Dermis blood vessel endothelial cell (primary cell): Measurements from ENCODE around the gene PLIN3. TPM values are rescaled to one million over a fixed set of nuclear protein-coding genes. Genes with fewer than 3 reads are reported as not detected.
"Not testable (repeated sequence)": the region's sequence is repeated elsewhere in the genome, so short reads cannot be mapped to it uniquely, and the experiment has no call there.

Experiments used
- DNase-seq: peaks from one replicate; pipeline ENCODE4 v3.0.0; 2010
- total RNA-seq: library from RNA; depleted of rRNA; stranded (reverse); fragments of >200 nt; gene quantifications from 2 replicates; pipeline ENCODE4 v1.2.3, GENCODE V29; 2014

The PLIN3 gene
- total RNA-seq, 1 donor from 2014 or later, result 111 TPM

- DNase-seq, result no peak
Measured at GRCh38 chr19:4806384-4806783, 61.1 kb downstream of the PLIN3 start.

- DNase-seq, result not testable (repeated sequence)
Measured at GRCh38 chr19:4805140-4805539, 62.3 kb downstream of the PLIN3 start.

- peak; percentile 76 for DNase-seq
Measured at GRCh38 chr19:4803736-4804695, 63.5 kb downstream of the PLIN3 start.

DNA sequence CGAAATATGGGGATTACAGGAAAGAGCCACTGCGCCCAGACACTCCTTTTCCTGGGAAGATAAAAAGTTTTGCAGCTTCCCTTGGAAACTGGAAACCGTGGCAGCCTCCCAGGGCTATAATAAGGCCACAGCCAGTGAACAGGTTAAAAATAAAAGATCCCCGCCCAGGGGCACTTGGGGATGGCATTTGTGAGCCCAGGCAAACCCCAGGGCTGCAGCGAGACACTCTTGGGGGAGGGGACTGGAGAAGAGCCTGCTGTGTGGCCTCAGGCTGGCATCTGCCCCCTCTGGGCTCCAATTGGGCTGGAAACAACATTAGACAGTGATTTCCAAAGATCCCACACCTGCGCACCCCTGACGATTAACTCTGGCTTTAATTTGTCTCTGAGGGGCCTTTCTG lies 64.8 kb downstream of the PLIN3 start:
- no peak for DNase-seq

GRCh38 chr19:4801085-4801619 lies 66.3 kb downstream of the PLIN3 start:
- no peak for DNase-seq

GRCh38 chr19:4800591-4801081 lies 66.8 kb downstream of the PLIN3 start:
- no peak for DNase-seq

- DNase-seq, result peak; percentile 54
Measured at GRCh38 chr19:4795400-4795799, 72.1 kb downstream of the PLIN3 start.

DNA sequence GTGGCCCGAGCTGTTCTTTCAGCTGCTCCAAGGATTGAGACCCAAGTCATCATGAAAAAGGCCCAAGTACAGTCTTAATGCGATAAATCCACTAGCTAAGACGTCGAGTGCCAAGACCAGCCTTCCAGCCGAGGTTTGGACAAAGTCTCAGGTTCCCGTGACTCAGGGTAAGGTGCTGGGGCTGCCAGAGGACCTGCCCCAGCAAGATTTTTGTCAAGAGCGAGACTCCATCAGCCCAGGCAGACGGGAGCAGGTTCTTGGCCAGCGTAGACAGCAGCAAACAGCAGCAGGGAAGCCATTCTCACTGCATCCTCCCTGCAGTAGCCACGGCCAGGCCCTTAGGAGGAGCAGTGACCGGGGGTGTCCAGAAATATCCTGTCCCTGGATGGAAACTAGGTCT lies 72.5 kb downstream of the PLIN3 start:
- no peak for DNase-seq

DNA sequence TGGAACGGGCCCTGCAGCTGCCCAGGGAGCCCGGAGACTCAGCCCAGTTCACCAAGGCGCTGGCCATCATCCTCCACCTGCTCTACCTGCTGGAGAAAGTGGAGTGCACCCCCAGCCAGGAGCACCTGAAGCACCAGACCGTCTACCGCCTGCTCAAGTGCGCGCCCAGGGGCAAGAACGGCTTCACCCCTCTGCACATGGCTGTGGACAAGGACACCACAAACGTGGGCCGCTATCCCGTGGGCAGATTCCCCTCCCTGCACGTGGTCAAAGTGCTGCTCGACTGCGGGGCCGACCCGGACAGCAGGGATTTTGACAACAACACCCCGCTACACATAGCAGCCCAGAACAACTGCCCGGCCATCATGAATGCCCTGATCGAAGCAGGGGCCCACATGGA lies 74.2 kb downstream of the PLIN3 start:
- DNase-seq, result not testable (repeated sequence)

DNA sequence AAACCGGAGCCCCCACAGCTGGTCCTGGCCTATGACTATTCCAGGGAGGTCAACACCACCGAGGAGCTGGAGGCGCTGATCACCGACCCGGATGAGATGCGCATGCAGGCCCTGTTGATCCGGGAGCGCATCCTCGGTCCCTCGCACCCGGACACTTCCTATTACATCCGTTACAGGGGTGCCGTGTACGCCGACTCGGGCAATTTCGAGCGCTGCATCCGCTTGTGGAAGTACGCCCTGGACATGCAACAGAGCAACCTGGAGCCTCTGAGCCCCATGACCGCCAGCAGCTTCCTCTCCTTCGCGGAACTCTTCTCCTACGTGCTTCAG lies 74.6 kb downstream of the PLIN3 start:
- DNase-seq, result not testable (repeated sequence)

GRCh38 chr19:4792019-4792865 lies 75.2 kb downstream of the PLIN3 start:
- DNase-seq, result peak; percentile 20

DNA sequence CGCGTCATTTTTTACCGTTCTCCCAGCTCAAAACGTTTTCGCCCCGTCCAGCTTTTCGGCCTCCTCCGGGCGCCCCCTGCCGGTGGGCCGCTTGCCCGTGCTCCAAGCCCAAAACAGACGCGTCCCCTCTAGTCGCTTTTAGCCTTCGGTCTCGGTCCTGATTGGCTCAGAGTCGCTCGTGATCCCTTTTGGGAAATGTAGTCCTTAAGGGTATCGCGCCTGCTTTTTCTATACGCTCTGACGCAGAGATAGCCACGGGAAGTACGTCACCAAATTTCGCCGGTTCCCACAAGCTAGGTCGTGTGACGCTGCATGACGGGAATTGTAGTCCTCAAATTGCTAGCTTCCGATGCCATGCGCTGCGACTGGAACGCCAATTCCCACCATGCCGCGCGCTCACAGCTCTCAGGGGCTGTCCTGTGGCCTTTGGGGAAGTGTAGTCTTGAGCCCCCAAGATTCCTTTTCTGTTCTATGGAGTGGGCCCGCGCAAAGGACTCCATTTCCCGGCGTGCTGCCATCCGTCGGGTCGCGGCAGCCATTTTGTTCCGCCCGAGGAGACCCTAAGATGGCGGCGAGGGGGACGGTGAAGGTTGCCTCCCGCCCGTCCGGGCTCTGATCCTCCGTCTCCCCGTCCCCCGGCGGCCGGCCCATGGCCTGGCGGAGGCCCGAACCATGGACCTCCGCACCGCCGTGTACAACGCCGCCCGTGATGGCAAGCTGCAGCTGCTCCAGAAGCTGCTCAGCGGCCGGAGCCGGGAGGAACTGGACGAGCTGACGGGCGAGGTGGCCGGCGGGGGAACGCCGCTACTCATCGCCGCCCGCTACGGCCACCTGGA lies 76.1 kb downstream of the PLIN3 start, which contains the start of gene FEM1A:
TSS of gene FEM1A (plus strand) at position 552 of the 836 bp plus-strand sequence. CDS start at position 673, 121 bp downstream.
- DNase-seq, result peak; percentile 100

Other genes with a start within 250 kb of the PLIN3 start
- gene TNFAIP8L1, start 228.2 kb downstream of the PLIN3 start, total RNA-seq, result 65.4 and 70.1 TPM in 2 replicates
- gene MYDGF, start 197.3 kb downstream of the PLIN3 start, total RNA-seq, result 140 and 183 TPM in 2 replicates
- 42.9 and 64.4 TPM in 2 replicates for gene DPP9, start 143.8 kb downstream of the PLIN3 start, total RNA-seq
- gene FEM1A, start 75.9 kb downstream of the PLIN3 start, total RNA-seq, result 18.4 and 18.7 TPM in 2 replicates
- gene TICAM1, start 36.0 kb downstream of the PLIN3 start, total RNA-seq, result 4.9 and 7.7 TPM in 2 replicates
- gene ARRDC5, start 35.2 kb upstream of the PLIN3 start, total RNA-seq, result not detected in 2 replicates
- 22.0 and 55.7 TPM in 2 replicates for gene UHRF1, start 41.8 kb upstream of the PLIN3 start, total RNA-seq
- 13.4 and 20.2 TPM in 2 replicates for gene KDM4B, start 101.4 kb upstream of the PLIN3 start, total RNA-seq